Measurements from ENCODE around the gene EPGN.

Gene EPGN

GRCh38 chr4:74324262-74324661, 16.0 kb downstream of the EPGN start:
- FAIRE-seq (no peak), DNase-seq (ENCODE audit: insufficient read length, low spot score) (no peak)
- no peak for TF ChIP-seq CTCF (IDR thresholded peaks at IDR 0.05; ENCODE audit: insufficient read depth, missing control alignments)

- DNase-seq (ENCODE audit: insufficient read length, low spot score) (no peak), FAIRE-seq (no peak)
- TF ChIP-seq CTCF (IDR thresholded peaks at IDR 0.05; ENCODE audit: insufficient read depth, missing control alignments), result no peak
Observed at GRCh38 chr4:74325886-74326285, 17.6 kb downstream of the EPGN start.

GRCh38 chr4:74327762-74328161, 19.5 kb downstream of the EPGN start:
- FAIRE-seq (no peak), DNase-seq (ENCODE audit: insufficient read length, low spot score) (no peak)
- TF ChIP-seq CTCF (IDR thresholded peaks at IDR 0.05; ENCODE audit: insufficient read depth, missing control alignments), result no peak

- DNase-seq (ENCODE audit: insufficient read length, low spot score) (no peak), FAIRE-seq (no peak)
- no peak for TF ChIP-seq CTCF (IDR thresholded peaks at IDR 0.05; ENCODE audit: insufficient read depth, missing control alignments)
Observed at GRCh38 chr4:74328501-74328900, 20.2 kb downstream of the EPGN start.

- no peak for TF ChIP-seq CTCF (IDR thresholded peaks at IDR 0.05; ENCODE audit: insufficient read depth, missing control alignments)
- no peak for DNase-seq (ENCODE audit: insufficient read length, low spot score)
- FAIRE-seq, result no peak
Observed at GRCh38 chr4:74329307-74329706, 21.0 kb downstream of the EPGN start.

GRCh38 chr4:74330295-74330750, 22.1 kb downstream of the EPGN start:
- no peak for DNase-seq (ENCODE audit: insufficient read length, low spot score)
- no peak for FAIRE-seq
- no peak for TF ChIP-seq CTCF (IDR thresholded peaks at IDR 0.05; ENCODE audit: insufficient read depth, missing control alignments)

GRCh38 chr4:74331252-74331651, 23.0 kb downstream of the EPGN start:
- FAIRE-seq (no peak), DNase-seq (ENCODE audit: insufficient read length, low spot score) (no peak)
- no peak for TF ChIP-seq CTCF (IDR thresholded peaks at IDR 0.05; ENCODE audit: insufficient read depth, missing control alignments)

Measured in D721Med (cell line).